Pancreas (tissue), 10 donors: ENCODE data around the gene PCDH15. TPM values are rescaled to one million over a fixed set of nuclear protein-coding genes. Genes with fewer than 3 reads are reported as not detected.

Source experiments
- ATAC-seq, 4 donors: fragments of 200-7000 bp; cut with Tn5 transposase; one replicate each; pipeline versions ENCODE4 v1.8.0 to v1.9.1; 2020; ENCODE audit warnings: mild to moderate bottlenecking in 4 of 4, moderate library complexity in 4 of 4
- DNase-seq, 6 donors: peaks; one replicate each; pipeline ENCODE4 v3.0.0-alpha.2; 2020
- FAIRE-seq: peaks from 2 replicates; lab custom pipeline; 2012; peaks lifted over from hg19 to GRCh38; lab: Jason Lieb, UNC
- H3K27ac ChIP-seq, 4 donors: fragments of 200-600 bp; sonication (generic); 1 replicate in 3 of 4; 2 replicates in 1 of 4; pipeline versions ENCODE4 v1.5.0 to v1.8.0; 2020
- H3K27me3 ChIP-seq, 4 donors: fragments of 200-600 bp; one replicate each; pipeline ENCODE4 v1.8.0; 2021
- H3K36me3 ChIP-seq, 3 donors: fragments of 200-600 bp; sonication (generic) in 1 of 3; one replicate each; pipeline versions ENCODE4 v1.5.0 to v1.8.0; 2020 to 2021
- H3K4me1 ChIP-seq, 3 donors: fragments of 200-600 bp; one replicate each; pipeline ENCODE4 v1.8.0; 2021
- H3K4me3 ChIP-seq, 4 donors: fragments of 200-600 bp; sonication (generic) in 2 of 4; one replicate each; pipeline versions ENCODE4 v1.5.0 to v1.8.0; 2020 to 2021
- H3K9me3 ChIP-seq, 4 donors: fragments of 200-600 bp; one replicate each; pipeline ENCODE4 v1.8.0; 2021
- WGBS, 2 donors: extraction: QIAGEN DNeasy Blood & Tissue Kit; methylation state at CpG; one replicate each; pipeline ENCODE4 v1.1.7; 2013; 5-methylcytosine and 5-hydroxymethylcytosine counted together
- intact Hi-C, 3 donors: fragments of 100-400 bp; cut with DNase I; formaldehyde crosslinking; loops; one replicate each; pipeline versions ENCODE4 v1.11.1 to v1.14.2; 2022
- polyA plus RNA-seq, 2 donors: library from polyadenylated mRNA; stranded (reverse); fragments of 200-250 nt; gene quantifications; one replicate each; pipeline ENCODE4 v1.2.3, GENCODE V29; 2013
- total RNA-seq, 6 donors: library from RNA; stranded (reverse); fragmentation: NEBNext Ultra II Directional in 4 of 6; extraction: Animal tissue kit (Norgen Biotek cat#: 25700) in 4 of 6; gene quantifications; one replicate each; pipeline versions ENCODE4 v1.2.1 to v1.2.4, GENCODE V29; 2021 to 2023
- TF ChIP-seq, protein P1 (sequence below), 4 donors: fragments of 200-600 bp; sonication (generic) in 3 of 4; IDR thresholded peaks; one replicate each; pipeline versions ENCODE4 v1.5.0 to v1.8.0; 2021; ENCODE audit warnings: antibody characterized with exemption in 4 of 4
- donor health status: healthy with polysubstance abuse.
- donor health status: DM: no; HTN: no; CAD: no; lungs with moderate emphysema.
- donor health status: DM: no; HTN: no; CAD: no.
- donor health status: control.
- donor health status: control.
- donor health status: Bipolar disorder and iron deficiency.
- donor health status: DM: yes; HTN: yes; CAD: no.
- donor health status: DM: no; HTN: no; CAD: no.
- donor health status: DM: no; HTN: no; CAD: no.
- donor health status: DM: yes; HTN: yes; CAD: no.

PCDH15 gene
- total and polyA plus RNA-seq, 8 donors = 0.31 TPM; not detected in 7

DNA sequence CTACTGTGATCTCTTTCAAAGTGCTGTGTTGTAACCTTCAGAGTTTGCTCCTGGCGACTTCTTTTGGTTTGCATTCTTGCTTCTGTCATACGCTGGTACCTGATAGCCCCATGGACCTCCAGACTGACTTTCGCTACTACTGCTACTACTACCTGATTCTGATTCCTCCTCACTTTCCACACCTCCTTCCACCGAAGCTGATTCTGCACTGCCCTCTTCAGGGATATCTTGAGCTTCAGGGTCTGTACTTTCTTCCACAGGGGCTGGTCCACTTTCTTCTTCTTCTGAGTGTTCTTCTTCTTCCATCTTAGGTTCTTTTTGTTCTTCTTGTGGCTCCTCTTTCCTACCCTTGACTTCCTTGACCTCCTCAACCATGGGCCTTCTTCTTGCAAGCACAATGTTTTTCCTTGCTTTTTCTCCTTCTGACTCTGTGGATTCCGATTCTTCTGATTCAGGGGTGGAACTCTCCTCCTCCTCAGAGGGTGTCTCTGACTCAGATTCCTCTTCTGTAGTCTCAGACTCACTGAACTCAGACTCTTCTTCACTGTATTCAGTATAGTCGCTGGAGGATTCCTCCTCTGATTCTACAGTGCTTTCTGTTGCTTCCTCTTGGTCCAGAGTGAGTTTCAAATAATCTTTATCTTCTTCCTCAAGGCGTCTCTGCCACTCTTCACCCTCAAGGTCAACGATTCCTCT is 992.2 kb downstream of the PCDH15 start:
- DNase-seq = no peak
- intact Hi-C loops = no loop called here

DNA sequence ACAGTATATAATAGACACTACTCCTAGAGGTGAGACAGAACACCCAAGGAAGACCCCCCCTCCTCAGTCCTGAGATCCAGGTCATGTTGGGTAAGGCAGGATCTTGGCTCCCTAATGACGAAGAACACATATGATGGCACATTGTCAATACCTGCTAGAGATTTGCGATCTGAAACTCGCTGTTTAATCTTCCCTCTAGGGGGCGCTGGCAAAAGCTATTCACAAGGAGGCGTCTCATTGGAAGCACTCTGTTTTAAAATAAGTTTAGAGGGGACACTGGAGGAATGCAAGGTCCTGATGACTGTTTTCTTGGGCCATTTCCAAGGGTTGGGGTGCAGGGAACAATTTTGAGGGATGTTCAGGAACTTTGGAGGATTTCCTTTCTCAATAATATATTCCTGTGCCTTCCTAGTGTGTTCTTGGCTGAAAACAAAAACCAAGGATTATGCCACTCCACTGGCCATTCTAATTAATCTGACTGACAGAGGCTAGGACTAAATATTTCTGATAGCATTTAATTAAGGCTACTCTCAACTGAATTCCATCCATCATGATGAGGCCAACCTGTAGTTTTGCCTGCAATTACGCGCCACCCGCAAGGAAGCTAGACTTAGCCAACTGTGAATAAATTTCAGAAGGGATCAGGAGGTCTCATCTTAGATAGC is 1014.7 kb downstream of the PCDH15 start:
- FAIRE-seq (no peak), ATAC-seq (no peak), DNase-seq (no peak)
- intact Hi-C loops = no loop called here
- TF ChIP-seq, protein P1, sequence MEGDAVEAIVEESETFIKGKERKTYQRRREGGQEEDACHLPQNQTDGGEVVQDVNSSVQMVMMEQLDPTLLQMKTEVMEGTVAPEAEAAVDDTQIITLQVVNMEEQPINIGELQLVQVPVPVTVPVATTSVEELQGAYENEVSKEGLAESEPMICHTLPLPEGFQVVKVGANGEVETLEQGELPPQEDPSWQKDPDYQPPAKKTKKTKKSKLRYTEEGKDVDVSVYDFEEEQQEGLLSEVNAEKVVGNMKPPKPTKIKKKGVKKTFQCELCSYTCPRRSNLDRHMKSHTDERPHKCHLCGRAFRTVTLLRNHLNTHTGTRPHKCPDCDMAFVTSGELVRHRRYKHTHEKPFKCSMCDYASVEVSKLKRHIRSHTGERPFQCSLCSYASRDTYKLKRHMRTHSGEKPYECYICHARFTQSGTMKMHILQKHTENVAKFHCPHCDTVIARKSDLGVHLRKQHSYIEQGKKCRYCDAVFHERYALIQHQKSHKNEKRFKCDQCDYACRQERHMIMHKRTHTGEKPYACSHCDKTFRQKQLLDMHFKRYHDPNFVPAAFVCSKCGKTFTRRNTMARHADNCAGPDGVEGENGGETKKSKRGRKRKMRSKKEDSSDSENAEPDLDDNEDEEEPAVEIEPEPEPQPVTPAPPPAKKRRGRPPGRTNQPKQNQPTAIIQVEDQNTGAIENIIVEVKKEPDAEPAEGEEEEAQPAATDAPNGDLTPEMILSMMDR (IDR thresholded peaks at IDR 0.05) = no peak
- Histone ChIP-seq H3K4me1 (no peaks in the 10 kb centered on the region), H3K4me3 (no peak overlapping the region), H3K9me3 (no peaks in the 10 kb centered on the region), H3K27me3 (peaks cover 0 to 5% (median 0%) of the 10 kb centered on the region in 4 donors), H3K27ac (no peak overlapping the region), H3K36me3 (no peaks in the 10 kb centered on the region)
- 57 to 67% methylated on average over 8 of the region's 8 CpGs for WGBS, 2 donors

More for the DNA sequence above, 992.2 kb downstream of the PCDH15 start:
- TF ChIP-seq, protein P1 (IDR thresholded peaks at IDR 0.05) = no peak
- Histone ChIP-seq H3K9me3 (no peaks in the 10 kb centered on the region), H3K36me3 (no peaks in the 10 kb centered on the region), H3K27me3 (no peaks in the 10 kb centered on the region), H3K4me3 (no peak overlapping the region), H3K4me1 (no peaks in the 10 kb centered on the region), H3K27ac (no peak overlapping the region)
- WGBS, 2 donors = 47 to 60% methylated on average over 8 of the region's 8 CpGs
- no peak for FAIRE-seq
- no peak for ATAC-seq

DNA sequence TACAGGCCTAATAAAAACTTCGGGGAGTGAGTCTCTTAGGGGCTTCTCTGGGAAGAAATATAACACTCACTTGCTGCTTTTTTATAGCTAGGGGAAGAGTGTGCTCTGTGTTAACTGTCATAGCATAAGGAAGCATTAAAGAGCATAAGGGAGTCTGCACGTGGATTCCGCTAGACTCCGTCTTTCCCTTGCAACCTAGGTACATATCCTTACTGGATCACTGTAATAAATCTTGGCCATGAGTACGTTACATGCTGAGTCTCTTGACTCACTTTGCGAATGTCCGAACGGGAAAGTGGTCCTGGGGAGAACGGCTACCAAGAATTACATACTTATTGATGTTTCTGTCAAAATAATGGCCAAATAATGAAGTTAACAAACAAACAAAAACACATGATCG is 1029.3 kb downstream of the PCDH15 start:
- FAIRE-seq (no peak), DNase-seq (no peak), ATAC-seq (no peak)
- TF ChIP-seq, protein P1 (IDR thresholded peaks at IDR 0.05) = no peak
- H3K27me3 ChIP-seq = no peaks in the 10 kb centered on the region
- H3K9me3 ChIP-seq = no peaks in the 10 kb centered on the region
- no peaks in the 10 kb centered on the region for H3K36me3 ChIP-seq
- H3K4me3 ChIP-seq = no peak overlapping the region
- no peaks in the 10 kb centered on the region for H3K4me1 ChIP-seq
- intact Hi-C loops = no loop called here
- no peak overlapping the region for H3K27ac ChIP-seq
- 57 to 61% methylated on average over 10 of the region's 10 CpGs for WGBS, 2 donors

DNA sequence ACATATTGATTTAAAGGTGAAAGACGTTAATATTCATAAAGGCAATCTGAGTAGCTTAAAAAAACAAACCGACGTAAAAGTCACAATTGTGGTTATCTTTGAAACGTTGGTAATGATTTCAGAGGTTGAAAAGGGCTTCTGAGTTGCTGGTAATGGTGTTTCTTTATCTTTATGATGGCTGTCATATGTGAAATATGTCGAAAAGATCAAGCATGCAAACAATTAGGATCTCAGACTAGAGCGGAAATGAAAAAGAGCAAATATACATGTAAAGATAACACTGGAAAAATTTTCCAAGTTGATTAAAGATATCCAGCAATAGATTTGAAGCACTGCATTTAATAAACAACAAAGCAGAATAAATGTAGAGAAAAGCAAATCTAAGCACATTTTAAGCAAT is 1030.1 kb downstream of the PCDH15 start:
- WGBS, 2 donors = 9 to 10% methylated on average over 6 of the region's 6 CpGs
- TF ChIP-seq, protein P1 (IDR thresholded peaks at IDR 0.05) = no peak
- Histone ChIP-seq H3K4me3 (no peak overlapping the region), H3K4me1 (no peaks in the 10 kb centered on the region), H3K27ac (no peak overlapping the region), H3K27me3 (no peaks in the 10 kb centered on the region), H3K9me3 (no peaks in the 10 kb centered on the region), H3K36me3 (no peaks in the 10 kb centered on the region)
- ATAC-seq (no peak), DNase-seq (no peak), FAIRE-seq (no peak)
- intact Hi-C loops = no loop called here

DNA sequence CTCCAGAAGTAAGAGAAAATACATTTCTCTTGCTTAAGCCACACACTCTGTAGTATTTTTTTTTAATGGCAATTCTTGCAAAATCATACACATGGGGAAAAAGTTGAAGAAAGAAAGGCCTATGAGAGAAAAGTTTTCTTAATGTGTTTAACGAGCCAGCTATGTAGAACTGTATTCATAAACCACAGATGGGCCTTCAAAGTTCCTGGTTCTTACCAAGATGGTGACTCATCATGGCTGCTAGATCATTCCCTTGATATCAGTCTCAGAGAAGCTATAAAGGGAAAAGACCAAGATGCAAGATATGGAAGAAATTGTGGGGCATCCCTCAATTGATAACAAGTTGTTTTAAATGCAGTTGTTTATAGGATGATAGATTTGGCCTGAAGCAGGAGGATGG is 1035.7 kb downstream of the PCDH15 start:
- TF ChIP-seq, protein P1 (IDR thresholded peaks at IDR 0.05) = no peak
- Histone ChIP-seq H3K4me3 (no peak overlapping the region), H3K9me3 (no peaks in the 10 kb centered on the region), H3K27me3 (no peaks in the 10 kb centered on the region), H3K36me3 (no peaks in the 10 kb centered on the region), H3K27ac (no peak overlapping the region), H3K4me1 (no peaks in the 10 kb centered on the region)
- intact Hi-C loops = no loop called here
- 52 to 65% methylated on average over 1 of the region's 1 CpG for WGBS, 2 donors
- no peak for ATAC-seq
- no peak for FAIRE-seq
- no peak for DNase-seq
